IMR-90 (cell line): ENCODE data around the gene ESD. TPM values are rescaled to one million over a fixed set of nuclear protein-coding genes. Genes with fewer than 3 reads are reported as not detected.

Source experiments
- ATAC-seq: fragments of 200-7000 bp; cut with Tn5 transposase; 2 replicates; pipeline ENCODE4 v1.9.1; 2020; ENCODE audit warnings: low read depth, mild to moderate bottlenecking, moderate library complexity
- BruUV-seq: library from RNA; stranded (reverse); fragments of 400-500 nt; replicated peaks from 2 replicates; lab custom pipeline; 2021; lab: Mats Ljungman, UMichigan
- CTCF ChIA-PET: fragments of 300-600 bp; formaldehyde crosslinking; extraction: SDS; loops from one replicate; lab custom pipeline; 2021; ENCODE audit warnings: antibody characterized with exemption; lab: Yijun Ruan, JAX
- POLR2A ChIA-PET: fragments of 300-600 bp; sonication (Branson Sonifier 250); formaldehyde crosslinking; loops from one replicate; lab custom pipeline; 2022; ENCODE audit warnings: antibody characterized with exemption; ENCODE audit not compliant: unreplicated experiment; lab: Charles Lee
- DNase-seq: peaks from one replicate; pipeline ENCODE4 v3.0.0; 2013
- H2AFZ ChIP-seq: replicated peaks from 2 replicates; pipeline ENCODE3; 2013; ENCODE audit warnings: low read length, mild to moderate bottlenecking; ENCODE audit not compliant: poor library complexity
- H2AK5ac ChIP-seq: 2 replicates; pipeline ENCODE4 v1.6.1; 2013; ENCODE audit warnings: low read depth, low read length, inconsistent platforms
- H2AK9ac ChIP-seq: replicated peaks from 2 replicates; pipeline ENCODE3; 2013; ENCODE audit warnings: mild to moderate bottlenecking, low read depth, low read length, moderate library complexity; ENCODE audit not compliant: poor library complexity
- H2BK120ac ChIP-seq: 2 replicates; pipeline ENCODE4 v1.6.1; 2013; ENCODE audit warnings: low read depth, low read length, inconsistent platforms
- H2BK15ac ChIP-seq: 3 replicates; pipeline ENCODE4 v1.6.1; 2013; ENCODE audit warnings: low read depth, low read length, inconsistent platforms
- H2BK20ac ChIP-seq: 2 replicates; pipeline ENCODE4 v1.6.1; 2013; ENCODE audit warnings: low read depth, mild to moderate bottlenecking, inconsistent platforms, low read length, moderate library complexity
- H2BK5ac ChIP-seq: 2 replicates; pipeline ENCODE4 v1.6.1; 2013; ENCODE audit warnings: mild to moderate bottlenecking, low read depth, low read length, inconsistent platforms; ENCODE audit not compliant: poor library complexity, severe bottlenecking
- H3K14ac ChIP-seq: replicated peaks from 2 replicates; pipeline ENCODE4 v1.6.1; 2013; ENCODE audit warnings: low read depth, low read length, inconsistent platforms
- H3K18ac ChIP-seq: 2 replicates; pipeline ENCODE4 v1.6.1; 2013; ENCODE audit warnings: low read depth, low read length, control low read depth
- H3K23ac ChIP-seq: 2 replicates; pipeline ENCODE4 v1.6.1; 2013; ENCODE audit warnings: low read depth, low read length, inconsistent platforms
- H3K27ac ChIP-seq: 2 replicates; pipeline ENCODE4 v1.5.1; 2013; ENCODE audit warnings: mild to moderate bottlenecking, control low read depth, low read length; ENCODE audit not compliant: insufficient read depth
- H3K27me3 ChIP-seq: 2 replicates; pipeline ENCODE4 v1.6.1; 2013; ENCODE audit warnings: low read length; ENCODE audit not compliant: control insufficient read depth, insufficient read depth
- H3K36me3 ChIP-seq: 2 replicates; pipeline ENCODE4 v1.6.1; 2013; ENCODE audit warnings: low read length, mixed read lengths; ENCODE audit not compliant: control insufficient read depth, insufficient read depth
- H3K4ac ChIP-seq: 2 replicates; pipeline ENCODE4 v1.6.1; 2013; ENCODE audit warnings: low read depth, low read length, inconsistent platforms
- H3K4me1 ChIP-seq: 2 replicates; pipeline ENCODE4 v1.6.1; 2013; ENCODE audit warnings: low read length, mixed read lengths; ENCODE audit not compliant: control insufficient read depth, insufficient read depth
- H3K4me2 ChIP-seq: 2 replicates; pipeline ENCODE4 v1.6.1; 2013; ENCODE audit warnings: low read depth, mild to moderate bottlenecking, control low read depth, low read length, moderate library complexity
- H3K4me3 ChIP-seq: 2 replicates; pipeline ENCODE4 v1.5.1; 2013; ENCODE audit warnings: low read depth, mild to moderate bottlenecking, control low read depth, low read length, moderate library complexity; ENCODE audit not compliant: insufficient read depth
- H3K56ac ChIP-seq: 2 replicates; pipeline ENCODE4 v1.6.1; 2013; ENCODE audit warnings: low read length, inconsistent platforms; ENCODE audit not compliant: insufficient read depth; ENCODE audit errors: extremely low read depth
- H3K79me1 ChIP-seq, 2 experiments: 2 replicates each; pipeline ENCODE4 v1.6.1; 2013; ENCODE audit warnings: low read length in 2 of 2, inconsistent platforms in 1 of 2, low read depth in 1 of 2
- H3K9ac ChIP-seq: 2 replicates; pipeline ENCODE4 v1.6.1; 2013; ENCODE audit warnings: low read depth, low read length, control low read depth
- H3K9me1 ChIP-seq: 2 replicates; pipeline ENCODE4 v1.6.1; 2013; ENCODE audit warnings: low read length, inconsistent platforms; ENCODE audit not compliant: insufficient read depth
- H3K9me3 ChIP-seq: 2 replicates; pipeline ENCODE4 v1.6.1; 2013; ENCODE audit warnings: low read length; ENCODE audit not compliant: control insufficient read depth, insufficient read depth
- H4K20me1 ChIP-seq: 2 replicates; pipeline ENCODE4 v1.6.1; 2013; ENCODE audit warnings: low read length, inconsistent platforms; ENCODE audit not compliant: insufficient read depth
- H4K5ac ChIP-seq: 2 replicates; pipeline ENCODE4 v1.6.1; 2013; ENCODE audit warnings: mild to moderate bottlenecking, low read depth, low read length, control low read depth
- H4K8ac ChIP-seq, 2 experiments: 2 replicates each; pipeline ENCODE4 v1.6.1; 2013; ENCODE audit warnings: low read depth in 2 of 2, low read length in 2 of 2, control low read depth in 1 of 2, inconsistent platforms in 1 of 2
- H4K91ac ChIP-seq: 2 replicates; pipeline ENCODE4 v1.6.1; 2013; ENCODE audit warnings: low read depth, low read length, inconsistent platforms; ENCODE audit not compliant: insufficient read depth
- BHLHE40 ChIP-seq: fragments of 150-350 bp; IDR thresholded peaks from 2 replicates; pipeline ENCODE4 v1.6.1; 2016; ENCODE audit warnings: mild to moderate bottlenecking, low read depth, low read length
- CEBPB ChIP-seq: IDR thresholded peaks from 2 replicates; pipeline ENCODE4 v1.6.1; 2012; ENCODE audit warnings: low read depth, low read length, improper control_type of control experiment
- CHD1 ChIP-seq: IDR thresholded peaks from 2 replicates; pipeline ENCODE4 v1.6.1; 2012; ENCODE audit warnings: low read depth, low read length, improper control_type of control experiment
- CTCF ChIP-seq: conservative IDR thresholded peaks from 2 replicates; pipeline ENCODE4 v1.5.1; 2012; ENCODE audit warnings: mild to moderate bottlenecking, low read depth, low read length, improper control_type of control experiment
- ELK1 ChIP-seq: fragments of 150-350 bp; IDR thresholded peaks from 2 replicates; pipeline ENCODE4 v1.6.1; 2016; ENCODE audit warnings: low read depth, mild to moderate bottlenecking, low read length, moderate library complexity, borderline replicate concordance
- FOS ChIP-seq: fragments of 150-350 bp; IDR thresholded peaks from 2 replicates; pipeline ENCODE4 v1.6.1; 2016; ENCODE audit warnings: low read depth, low read length
- MAFK ChIP-seq: IDR thresholded peaks from 2 replicates; pipeline ENCODE4 v1.6.1; 2012; ENCODE audit warnings: low read depth, low read length, improper control_type of control experiment
- MAZ ChIP-seq: IDR thresholded peaks from 2 replicates; pipeline ENCODE4 v1.6.1; 2012; ENCODE audit warnings: low read depth, mild to moderate bottlenecking, low read length, improper control_type of control experiment, moderate library complexity, borderline replicate concordance
- MXI1 ChIP-seq: IDR thresholded peaks from 2 replicates; pipeline ENCODE4 v1.6.1; 2012; ENCODE audit warnings: low read depth, mild to moderate bottlenecking, low read length, moderate library complexity, borderline replicate concordance
- NFE2L2 ChIP-seq: fragments of 150-350 bp; IDR thresholded peaks from 2 replicates; pipeline ENCODE4 v1.6.1; 2016; ENCODE audit warnings: low read depth, mild to moderate bottlenecking, low read length
- POLR2A ChIP-seq: IDR thresholded peaks from 2 replicates; pipeline ENCODE4 v1.6.1; 2012; ENCODE audit warnings: mild to moderate bottlenecking, low read depth, low read length
- RAD21 ChIP-seq: IDR thresholded peaks from 2 replicates; pipeline ENCODE4 v1.6.1; 2012; ENCODE audit warnings: low read length, improper control_type of control experiment
- RCOR1 ChIP-seq: IDR thresholded peaks from 2 replicates; pipeline ENCODE4 v1.6.1; 2012; ENCODE audit warnings: mild to moderate bottlenecking, low read length, improper control_type of control experiment; ENCODE audit not compliant: insufficient replicate concordance
- RFX5 ChIP-seq: IDR thresholded peaks from 2 replicates; pipeline ENCODE4 v1.8.0; 2012; ENCODE audit warnings: low read depth, mild to moderate bottlenecking, low read length, moderate library complexity
- SMC3 ChIP-seq: fragments of 150-350 bp; IDR thresholded peaks from 2 replicates; pipeline ENCODE4 v1.6.1; 2016; ENCODE audit warnings: low read depth, mild to moderate bottlenecking, antibody characterized with exemption, low read length, moderate library complexity
- USF2 ChIP-seq: fragments of 150-350 bp; IDR thresholded peaks from 2 replicates; pipeline ENCODE4 v1.6.1; 2017; ENCODE audit warnings: mild to moderate bottlenecking, antibody characterized with exemption, low read length, low read depth
- WGBS, 2 experiments: methylation state at CpG; one replicate each; pipeline versions ENCODE4 v1.1.5 to v1.1.7; 2013; ENCODE audit warnings: missing lambda C conversion rate in 2 of 2; ENCODE audit not compliant: insufficient read length in 1 of 2; ENCODE audit errors: extremely low coverage in 2 of 2; 5-methylcytosine and 5-hydroxymethylcytosine counted together
- dilution Hi-C: fragments of 300-500 bp; cut with HindIII; formaldehyde crosslinking; loops from one replicate; pipeline ENCODE4 v1.14.3; 2018; ENCODE audit warnings: low sequenced_read_pairs; ENCODE audit not compliant: unreplicated experiment
- in situ Hi-C: fragments of 300-500 bp; cut with MboI; formaldehyde crosslinking; loops from 3 replicates; pipeline ENCODE4 v1.14.3; 2019; ENCODE audit warnings: low sequenced_read_pairs, inconsistent platforms, mixed read lengths
- intact Hi-C: fragments of 100-400 bp; cut with micrococcal nuclease; formaldehyde crosslinking; loops from 2 replicates; pipeline ENCODE4 v1.10.0; 2022
- polyA plus RNA-seq, 3 experiments: library from polyadenylated mRNA; depleted of rRNA; stranded (reverse); fragments of >200 nt; gene quantifications; 2 replicates each; pipeline ENCODE4 v1.2.3, GENCODE V29; 2012; ENCODE audit warnings: low replicate concordance in 1 of 3
- total RNA-seq: library from RNA; depleted of rRNA; stranded (reverse); fragments of >200 nt; gene quantifications from 2 replicates; pipeline ENCODE4 v1.2.3, GENCODE V29; 2012

Gene ESD
- total and polyA plus RNA-seq, 2 of the 4 experiments (the other 2 are of a cell fraction) = 90.4 to 135 TPM

- H2BK120ac ChIP-seq = no peak overlapping the region
- no peak overlapping the region for H2AK5ac ChIP-seq
- H3K4ac ChIP-seq = no peak overlapping the region
- POLR2A ChIA-PET = no interaction called here
- H4K91ac ChIP-seq = no peak overlapping the region
- H3K23ac ChIP-seq = no peak overlapping the region; the same call in 1 of the 2 replicates
- dilution Hi-C loops (no loop called here), intact Hi-C loops (loop anchor here (5.0 to 10.0 kb wide), 2 partner anchors 833 to 1010 kb away; no protein-coding TSS in a partner anchor), in situ Hi-C loops (no loop called here)
- no peak overlapping the region for H2AK9ac ChIP-seq
- no peak overlapping the region for H2BK5ac ChIP-seq
- CTCF ChIA-PET = no interaction called here
- no peak overlapping the region for H4K5ac ChIP-seq
- no peak overlapping the region for H2AFZ ChIP-seq
- H3K27me3 ChIP-seq = peaks cover 10% of the 10 kb centered on the region
- H3K9me3 ChIP-seq = no peaks in the 10 kb centered on the region
- H4K20me1 ChIP-seq = no peaks in the 10 kb centered on the region
- H2BK15ac ChIP-seq = no peak overlapping the region
- H3K18ac ChIP-seq = no peak overlapping the region
- no peak overlapping the region for H3K4me2 ChIP-seq
- no peak overlapping the region for H3K14ac ChIP-seq
- H3K36me3 ChIP-seq = no peaks in the 10 kb centered on the region
- BruUV-seq = no TSS peak
- 80% methylated on average over 1 of the region's 5 CpGs; no CpG with 5 or more reads in 1 of the 2 experiments for WGBS, 2 experiments
- H3K9me1 ChIP-seq = no peaks in the 10 kb centered on the region
- H4K8ac ChIP-seq = no peak overlapping the region
- no peaks in the 10 kb centered on the region for H3K79me1 ChIP-seq
- H3K56ac ChIP-seq = no peak overlapping the region
- H3K4me1 ChIP-seq = peaks cover 2% of the 10 kb centered on the region
- TF ChIP-seq SMC3 (no peak), MXI1 (no peak), RCOR1 (no peak), FOS (no peak), CHD1 (no peak), MAFK (no peak), CTCF (no peak), MAZ (no peak), NFE2L2 (no peak), BHLHE40 (no peak), USF2 (no peak), CEBPB (no peak), POLR2A (no peak), RFX5 (no peak), RAD21 (no peak), ELK1 (no peak)
- no peak overlapping the region for H2BK20ac ChIP-seq
- H3K9ac ChIP-seq = no peak overlapping the region
- ATAC-seq = no peak
- no peak for DNase-seq
- H3K4me3 ChIP-seq = no peak overlapping the region
- H3K27ac ChIP-seq = no peak overlapping the region
Measured at GRCh38 chr13:46761866-46762265, 35.1 kb downstream of the ESD start.
